ENCODE measurements around the gene TNNT3.
"Not testable (repeated sequence)": the region's sequence is repeated elsewhere in the genome, so short reads cannot be mapped to it uniquely, and the experiment has no call there.

Gene TNNT3

GRCh38 chr11:1919391-1920127, at the start of gene TNNT3:
Gene TNNT3 (plus strand): TSS chr11:1919703. CDS start chr11:1922875, 3,172 bp downstream.
- DNase-seq: no peak

DNA sequence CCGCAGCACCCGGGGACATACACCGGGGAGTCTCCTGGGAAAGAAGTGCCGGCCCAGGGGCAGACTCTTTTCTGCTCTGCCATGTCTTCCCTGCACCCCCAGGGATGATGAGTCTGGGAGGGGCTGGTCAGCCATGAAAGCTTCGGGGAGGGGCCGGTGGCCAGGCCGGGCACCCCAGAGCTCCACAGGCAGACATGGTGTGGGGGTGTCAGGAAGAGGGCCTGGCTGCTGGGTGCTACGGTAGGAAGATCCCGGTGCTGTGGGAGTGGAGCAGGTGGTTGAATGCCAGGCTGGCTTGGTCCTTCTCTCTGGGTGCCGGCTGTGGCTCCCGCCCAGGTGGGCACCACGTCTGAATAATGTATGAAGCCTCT, 49.2 kb upstream of the TNNT3 start:
- DNase-seq: no peak

DNA sequence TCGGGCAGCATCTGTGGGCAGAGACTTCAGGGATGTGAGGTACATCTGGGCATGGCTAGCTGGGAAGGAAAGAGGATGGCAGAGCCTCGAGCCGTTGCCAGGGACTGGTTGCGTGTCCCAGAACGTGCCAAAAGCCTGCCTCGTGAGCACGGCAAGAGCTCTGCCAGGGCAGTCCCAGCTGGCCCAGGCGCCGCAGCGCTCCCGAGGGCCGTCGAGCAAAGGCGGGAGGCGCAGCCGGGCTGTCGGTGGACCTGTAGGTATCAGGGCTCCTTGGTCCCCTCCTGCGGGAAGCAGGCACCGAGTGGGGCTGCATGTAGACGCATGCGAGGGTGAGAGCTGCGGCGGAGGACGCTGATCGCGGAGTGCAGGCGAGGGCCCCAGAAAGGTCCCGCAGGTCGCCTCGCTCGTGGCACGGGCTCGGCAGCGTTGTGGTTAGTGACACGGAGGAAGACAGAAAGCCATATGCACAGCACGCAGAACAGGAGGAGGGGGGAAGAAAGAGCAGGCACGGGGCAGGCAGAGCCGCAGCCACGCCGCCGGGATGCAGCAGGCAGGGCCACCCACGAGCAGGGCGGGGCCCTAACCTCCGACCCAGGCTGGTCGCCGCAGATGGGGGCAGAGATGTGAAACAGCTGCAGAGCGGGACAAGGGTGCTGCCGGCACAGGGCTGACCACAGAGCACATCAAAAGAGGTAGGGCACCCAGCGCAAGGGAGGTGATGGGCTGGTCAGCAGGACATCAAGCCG, 48.6 kb upstream of the TNNT3 start:
- peak; percentile 66 for DNase-seq

DNA sequence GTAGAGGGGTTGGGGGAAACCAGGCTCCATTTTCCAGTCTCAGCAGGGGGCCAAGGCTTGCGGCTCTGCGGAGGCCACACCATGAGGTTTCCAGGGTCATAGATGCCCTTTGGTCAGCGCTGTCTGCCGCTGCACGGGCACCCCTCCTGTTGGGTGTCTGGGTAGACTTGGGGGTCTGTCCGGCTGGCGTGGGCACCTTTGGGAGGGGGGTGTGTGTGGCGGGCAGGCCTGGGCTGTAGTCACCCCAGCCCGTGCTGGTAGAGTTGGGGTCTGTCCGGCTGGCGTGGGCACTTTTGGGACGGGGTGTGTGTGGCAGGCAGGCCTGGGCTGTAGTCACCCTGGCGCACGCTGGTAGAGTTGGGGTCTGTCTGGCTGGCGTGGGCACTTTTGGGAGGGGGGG, 48.0 kb upstream of the TNNT3 start:
- peak; percentile 2 for DNase-seq

DNA sequence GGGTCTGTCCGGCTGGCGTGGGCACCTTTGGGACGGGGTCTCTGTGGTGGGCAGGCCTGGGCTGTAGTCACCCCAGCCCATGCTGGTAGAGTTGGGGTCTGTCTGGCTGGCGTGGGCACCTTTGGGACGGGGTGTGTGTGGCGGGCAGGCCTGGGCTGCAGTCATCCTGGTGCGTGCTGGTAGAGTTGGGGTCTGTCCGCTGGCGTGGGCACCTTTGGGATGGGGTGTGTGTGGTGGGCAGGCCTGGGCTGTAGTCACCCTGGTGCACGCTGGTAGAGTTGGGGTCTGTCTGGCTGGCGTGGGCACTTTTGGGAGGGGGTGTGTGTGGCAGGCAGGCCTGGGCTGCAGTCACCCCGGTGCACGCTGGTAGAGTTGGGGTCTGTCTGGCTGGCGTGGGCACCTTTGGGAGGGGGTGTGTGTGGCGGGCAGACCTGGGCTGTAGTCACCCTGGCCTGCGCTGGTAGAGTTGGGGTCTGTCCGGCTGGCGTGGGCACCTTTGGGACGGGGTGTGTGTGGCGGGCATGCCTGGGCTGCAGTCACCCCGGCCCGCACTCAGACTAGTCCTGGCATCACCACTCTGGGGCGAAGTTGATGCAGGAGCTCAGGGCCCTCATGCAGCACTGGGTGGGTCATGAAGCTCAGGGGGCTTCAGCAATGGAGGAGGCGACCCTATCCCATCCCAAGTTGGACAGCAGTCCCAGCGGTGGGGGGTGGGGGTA, 47.1 kb upstream of the TNNT3 start:
- peak; percentile 2 for DNase-seq

DNA sequence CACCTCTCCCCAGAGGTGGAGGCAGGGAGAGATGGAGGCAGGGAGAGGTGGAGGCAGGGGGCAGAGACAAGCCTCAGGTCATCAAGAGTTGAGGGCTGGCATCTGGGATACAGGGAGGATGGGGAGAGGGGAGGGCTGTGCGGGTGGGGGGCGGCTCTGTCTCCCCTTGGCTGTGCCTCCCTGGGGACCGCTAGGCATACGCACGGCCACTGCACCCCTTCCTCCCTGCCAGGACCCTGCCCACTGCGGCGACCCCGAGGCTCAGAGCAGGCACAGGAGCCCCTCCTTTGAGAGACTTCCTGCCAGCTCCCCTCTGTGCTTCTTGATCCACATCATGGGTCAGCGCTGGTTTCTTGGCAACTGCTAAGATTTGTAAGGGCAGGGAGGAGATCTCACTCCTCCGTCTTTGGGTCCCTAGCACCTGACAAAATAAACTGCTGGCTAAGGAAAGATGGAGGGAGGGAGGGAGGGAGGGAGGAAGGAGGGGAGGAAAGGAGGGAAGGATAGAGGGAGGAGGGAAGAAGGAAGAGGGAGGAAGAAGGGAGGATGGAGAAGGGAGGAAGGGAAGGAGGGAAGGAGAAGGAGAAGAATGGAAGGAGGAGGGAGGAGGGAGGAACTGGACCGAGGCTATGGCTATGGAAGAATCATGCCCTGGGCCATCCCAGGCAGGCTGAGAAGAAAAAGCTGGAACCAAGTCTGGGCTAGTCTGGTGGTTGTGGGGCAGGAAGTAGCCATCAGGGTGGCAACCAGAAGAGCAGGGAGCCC, 46.3 kb upstream of the TNNT3 start:
- no peak for DNase-seq

DNA sequence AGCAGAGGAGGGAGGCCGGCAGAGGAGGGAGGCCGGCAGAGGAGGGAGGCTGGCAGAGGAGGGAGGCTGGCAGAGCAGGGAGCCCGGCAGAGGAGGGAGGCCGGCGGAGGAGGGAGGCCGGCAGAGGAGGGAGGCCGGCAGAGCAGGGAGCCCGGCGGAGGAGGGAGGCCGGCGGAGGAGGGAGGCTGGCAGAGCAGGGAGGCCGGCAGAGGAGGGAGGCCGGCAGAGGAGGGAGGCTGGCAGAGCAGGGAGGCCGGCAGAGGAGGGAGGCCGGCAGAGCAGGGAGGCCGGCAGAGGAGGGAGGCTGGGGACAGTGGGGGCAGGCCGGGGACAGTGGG, 45.7 kb upstream of the TNNT3 start:
- not testable (repeated sequence) for DNase-seq

DNA sequence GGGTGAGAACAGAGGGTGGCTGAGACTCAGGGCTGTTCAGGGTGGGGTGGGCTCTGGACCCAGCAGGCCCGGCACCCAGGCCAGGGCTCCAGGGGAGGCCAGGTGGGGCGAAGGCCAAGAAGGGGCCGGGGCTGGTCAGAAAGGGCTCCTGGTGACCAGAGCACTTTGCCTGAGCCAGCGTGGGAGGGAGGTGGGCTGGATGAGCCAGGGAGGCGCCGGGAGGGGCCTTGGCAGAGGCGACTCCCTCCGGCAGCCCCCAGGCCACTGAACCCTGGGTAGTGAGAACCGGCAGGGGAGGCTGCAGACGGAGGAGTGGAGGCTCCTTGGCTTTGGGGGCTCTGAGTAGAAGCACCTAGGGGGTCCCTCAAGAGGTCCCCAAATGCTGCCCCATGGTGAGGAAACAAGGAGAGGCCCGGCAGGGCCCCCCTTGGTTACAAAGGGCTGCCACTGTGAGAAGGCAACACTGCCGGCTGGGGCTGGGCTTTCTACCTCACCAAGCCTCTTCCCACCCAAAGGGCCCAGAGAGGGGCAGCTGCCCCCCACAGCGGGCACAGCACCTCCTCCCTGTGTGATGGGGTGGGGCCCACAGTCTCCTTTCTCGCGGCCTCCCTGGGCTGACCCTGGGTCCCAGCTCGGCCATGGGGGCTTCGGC, 44.9 kb upstream of the TNNT3 start:
- not testable (repeated sequence) for DNase-seq

GRCh38 chr11:1875093-1875850, 44.2 kb upstream of the TNNT3 start:
- DNase-seq: no peak

DNA sequence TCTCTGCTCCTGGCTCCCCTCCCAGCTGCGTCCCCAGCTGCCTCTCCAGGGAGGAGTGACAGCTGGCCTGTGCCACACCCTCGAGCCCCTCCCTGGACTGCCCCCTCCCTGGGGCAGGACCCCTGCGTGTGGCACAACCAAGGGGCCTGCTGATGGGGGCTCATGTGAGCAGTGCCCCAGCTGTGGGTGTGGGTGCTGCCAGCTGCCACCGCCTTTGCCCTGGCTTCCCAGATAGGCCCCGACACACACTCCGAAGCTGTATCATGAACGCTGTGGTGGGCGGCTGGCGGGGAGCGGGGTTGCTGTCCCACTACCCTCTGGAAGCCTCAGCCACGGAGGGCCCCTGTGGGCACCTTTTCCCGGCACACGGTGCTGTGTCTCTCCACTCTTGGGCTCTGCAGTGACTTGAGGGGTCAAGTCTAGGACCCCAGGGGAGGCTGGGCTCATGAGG, 43.6 kb upstream of the TNNT3 start:
- not testable (repeated sequence) for DNase-seq

DNA sequence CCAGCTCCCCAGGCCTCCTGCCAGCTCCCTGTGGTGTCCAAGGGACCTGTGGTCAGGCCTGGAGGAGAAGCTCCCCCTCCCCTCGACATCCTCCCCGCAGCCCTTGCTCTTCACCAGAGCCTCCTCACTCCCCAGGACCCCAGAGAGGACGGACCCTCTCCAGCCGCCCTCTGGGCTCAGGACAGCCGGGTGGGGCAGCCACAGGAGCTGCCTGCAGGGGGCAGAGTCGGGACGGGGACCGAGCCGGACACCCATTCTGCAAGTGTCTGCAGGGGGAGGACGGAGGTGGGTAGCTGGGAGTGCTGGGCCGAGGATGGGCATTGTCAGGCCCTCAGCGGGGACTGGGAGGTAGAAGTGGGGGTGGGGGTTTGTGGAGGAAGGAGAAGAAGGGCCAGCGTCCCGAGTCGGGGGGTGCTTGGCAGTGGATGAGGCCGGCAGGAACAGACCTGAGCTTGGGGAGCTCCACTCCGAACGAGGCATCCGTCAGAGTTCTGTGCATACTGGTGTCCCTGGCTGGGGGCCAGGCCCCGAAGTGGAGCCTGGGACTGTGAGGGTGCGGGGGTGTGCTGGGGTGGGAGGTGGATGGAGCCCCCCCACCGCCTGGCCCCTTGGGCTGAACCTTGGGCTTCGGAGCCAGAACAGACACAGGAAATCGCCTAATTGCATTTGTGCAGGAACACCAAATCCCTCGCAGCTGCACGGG, 43.0 kb upstream of the TNNT3 start:
- DNase-seq: no peak

- no peak for DNase-seq
Measured at GRCh38 chr11:1877211-1878136, 42.0 kb upstream of the TNNT3 start.

GRCh38 chr11:1878137-1879031, 41.1 kb upstream of the TNNT3 start:
- no peak for DNase-seq

GRCh38 chr11:1879342-1879940, 40.1 kb upstream of the TNNT3 start:
- DNase-seq: no peak

GRCh38 chr11:1879941-1880720, 39.4 kb upstream of the TNNT3 start:
- no peak for DNase-seq

- DNase-seq: no peak
Measured at GRCh38 chr11:1880746-1881441, 38.6 kb upstream of the TNNT3 start.
